GM18507 (cell line): ENCODE data around the gene PLEKHG2.
"Not testable (repeated sequence)": the region's sequence is repeated elsewhere in the genome, so short reads cannot be mapped to it uniquely, and the experiment has no call there.

Experiments used
- DNase-seq: peaks from one replicate; pipeline ENCODE4 v3.0.0; 2011; ENCODE audit warnings: low read depth; ENCODE audit not compliant: insufficient read length; ENCODE audit errors: extremely low spot score
- FAIRE-seq: peaks from 2 replicates; lab custom pipeline; 2011; peaks lifted over from hg19 to GRCh38; lab: Jason Lieb, UNC

The PLEKHG2 gene

DNA sequence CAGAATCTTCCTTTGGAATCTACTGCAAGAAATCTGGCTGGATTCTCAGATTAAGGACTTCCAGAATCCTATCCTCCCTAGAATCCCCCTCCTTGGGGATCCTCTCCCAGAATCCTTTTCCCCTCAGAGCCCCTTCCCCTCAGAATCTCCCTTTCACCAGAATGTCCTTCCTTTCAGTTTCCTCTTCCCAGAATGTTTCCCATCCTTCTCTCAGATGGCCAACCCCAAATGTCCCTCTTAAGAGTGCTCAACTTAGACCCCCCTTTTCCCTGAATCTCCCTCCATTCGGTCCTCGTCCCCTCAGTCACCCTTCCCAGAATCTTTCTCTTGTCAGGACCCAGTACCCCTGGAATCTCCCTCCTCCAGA is 23.9 kb downstream of the PLEKHG2 start:
- FAIRE-seq, result no peak
- DNase-seq, result no peak

DNA sequence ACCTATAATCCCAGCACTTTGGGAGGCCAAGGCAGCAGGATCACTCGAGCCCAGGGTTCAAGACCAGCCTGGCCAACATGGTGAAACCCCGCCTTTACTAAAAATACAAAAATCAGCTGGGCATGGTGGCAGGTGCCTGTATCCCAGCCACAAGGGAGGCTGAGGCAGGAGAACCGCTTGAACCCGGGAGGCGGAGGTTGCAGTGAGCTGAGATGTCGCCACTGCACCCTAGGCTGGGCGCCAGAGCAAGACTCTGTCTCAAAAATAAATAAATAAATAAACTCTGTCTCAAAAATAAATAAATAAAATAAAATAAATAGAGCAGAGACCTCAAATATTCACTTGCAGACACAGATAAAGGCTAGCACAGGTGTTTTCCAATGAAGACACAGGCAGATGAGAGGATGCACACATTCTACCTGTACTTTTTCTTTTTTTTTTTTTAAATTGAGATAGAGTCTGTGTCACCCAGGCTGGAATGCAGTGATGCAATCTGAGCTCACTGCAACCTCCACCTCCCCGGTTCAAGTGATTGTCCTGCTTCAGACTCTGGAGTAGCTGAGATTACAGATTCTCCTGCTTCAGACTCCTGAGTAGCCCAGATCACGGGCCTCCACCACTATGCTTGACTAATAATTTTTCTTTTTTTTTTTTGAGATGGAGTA is 25.9 kb downstream of the PLEKHG2 start:
- no peak for DNase-seq
- no peak for FAIRE-seq

DNA sequence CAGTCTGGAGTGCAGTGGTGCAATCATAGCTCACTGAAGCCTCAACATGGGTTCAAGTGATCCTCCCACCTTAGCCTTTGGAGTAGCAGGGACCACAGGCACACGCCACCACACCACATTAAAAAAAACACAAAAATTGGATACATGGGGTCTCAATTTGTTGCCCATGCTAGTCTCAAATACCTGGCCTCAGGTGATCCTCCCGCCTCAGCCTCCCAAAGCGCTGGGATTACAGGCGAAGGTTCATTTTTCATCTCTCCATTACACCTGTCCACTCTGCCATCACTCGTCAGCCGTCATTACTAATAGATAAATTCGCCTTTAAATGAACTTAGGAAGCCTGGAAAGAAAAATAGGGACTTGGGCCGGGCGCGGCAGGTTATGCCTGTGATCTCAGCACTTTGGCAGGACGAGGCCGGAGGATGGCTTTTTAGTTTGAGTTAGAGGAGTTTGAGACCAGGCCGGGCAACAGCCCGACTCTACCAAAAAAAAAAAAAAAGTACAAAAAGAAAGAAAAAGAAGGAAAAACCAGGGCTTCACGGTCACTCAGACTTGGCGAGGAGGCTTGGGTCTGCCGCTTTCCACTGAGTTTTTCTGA is 32.2 kb downstream of the PLEKHG2 start:
- DNase-seq (no peak), FAIRE-seq (no peak)

DNA sequence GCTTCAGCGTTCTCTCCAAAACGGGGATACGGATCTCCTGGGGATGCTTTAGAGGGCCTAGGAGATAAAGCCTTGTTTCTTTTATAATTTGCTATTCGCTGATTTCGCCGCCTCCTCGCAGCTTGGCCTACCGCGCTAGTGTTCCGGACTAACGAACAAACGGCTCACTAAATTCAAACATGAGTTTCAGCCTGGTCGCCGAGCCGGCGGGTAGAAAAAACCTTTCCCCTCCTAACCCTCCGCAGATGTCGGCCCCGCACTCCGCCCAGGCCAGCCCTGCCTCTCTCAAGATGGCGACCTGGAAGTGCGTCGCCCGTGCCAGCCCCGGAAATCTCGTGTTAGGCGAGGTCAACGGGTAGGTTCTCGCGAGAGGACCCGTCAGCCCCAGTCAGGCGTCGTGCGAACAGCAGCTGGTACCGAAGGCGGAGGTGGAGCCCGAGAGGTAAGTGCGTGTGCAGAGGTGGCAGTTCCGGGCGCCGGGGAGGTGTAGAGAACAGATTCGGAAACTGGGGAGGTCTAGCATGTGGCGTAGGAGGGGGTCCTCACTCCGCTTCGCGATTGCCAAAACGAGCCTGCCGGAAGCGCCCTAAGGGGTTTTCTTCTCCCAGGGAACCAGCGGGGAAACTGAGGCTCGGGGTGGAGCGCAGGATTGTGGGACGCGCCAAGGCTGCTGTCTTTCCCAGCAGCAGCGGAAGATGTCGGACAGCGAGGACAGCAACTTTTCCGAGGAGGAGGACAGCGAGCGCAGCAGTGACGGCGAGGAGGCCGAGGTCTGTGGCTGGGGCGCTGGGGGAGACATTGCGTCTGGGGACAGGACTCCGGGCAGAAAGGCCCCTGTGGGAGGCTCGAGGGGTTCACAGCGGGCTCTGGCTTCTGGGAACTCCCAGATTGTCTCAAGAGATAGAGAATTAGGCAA is 33.0 kb downstream of the PLEKHG2 start, which contains the start of gene SUPT5H:
Gene SUPT5H, plus strand, starts transcription at position 387 of the 916 bp plus-strand sequence. Its CDS starts 309 bp downstream, at position 696.
- DNase-seq (peak; percentile 98), FAIRE-seq (peak; percentile 96)

DNA sequence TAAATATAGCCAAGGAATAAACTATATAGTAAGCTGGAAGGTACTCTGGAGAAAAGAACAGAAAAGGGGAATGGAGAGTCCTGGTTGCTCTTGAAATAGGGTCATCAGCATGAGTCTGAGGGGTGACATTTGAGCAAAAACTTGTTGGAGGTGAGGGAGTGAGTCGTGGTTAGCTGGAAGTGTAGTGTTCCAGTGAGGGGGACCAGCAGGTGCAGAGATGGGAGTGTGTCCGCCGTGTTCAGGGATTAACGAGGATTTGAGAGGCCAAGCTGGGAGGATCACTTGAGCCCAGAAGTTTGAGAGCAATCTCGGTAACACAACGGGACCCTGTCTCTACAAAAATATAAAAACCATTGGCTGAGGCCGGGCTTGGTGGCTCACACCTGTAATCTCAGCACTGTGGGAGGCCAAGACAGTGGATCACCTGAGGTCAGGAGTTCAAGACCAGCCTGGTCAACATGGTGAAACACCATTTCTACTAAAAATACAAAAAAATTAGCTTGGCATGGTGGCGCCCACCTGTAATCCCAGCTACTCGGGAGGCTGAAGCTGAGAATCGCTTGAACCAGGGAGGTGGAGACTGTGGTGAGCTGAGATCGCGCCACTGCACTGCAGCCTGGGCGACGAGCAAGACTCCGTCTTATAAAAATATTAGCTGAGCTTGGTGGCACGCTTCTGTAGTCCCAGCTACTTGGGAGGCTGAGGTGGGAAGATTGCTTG is 34.1 kb downstream of the PLEKHG2 start:
- DNase-seq, result no peak
- FAIRE-seq, result no peak

DNA sequence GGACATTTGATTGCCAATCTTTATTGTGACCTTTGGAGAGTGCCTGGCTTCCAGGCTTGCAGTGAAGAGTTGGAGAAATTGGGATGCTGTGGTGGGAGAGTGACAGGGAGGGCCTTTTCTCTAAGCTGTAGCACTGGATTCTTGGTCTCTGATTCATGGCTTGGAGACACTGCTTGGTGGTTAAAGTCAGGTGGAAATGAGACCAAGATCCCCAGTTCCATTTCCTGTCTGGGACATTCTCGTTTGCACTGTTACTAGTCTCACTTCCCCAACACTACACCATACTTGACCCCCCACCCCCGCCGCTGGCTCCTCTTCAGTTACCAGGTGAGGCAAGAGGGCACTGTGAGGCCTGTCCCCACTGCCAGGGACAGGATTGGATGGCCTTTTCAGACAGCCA is 35.8 kb downstream of the PLEKHG2 start:
- DNase-seq (peak; percentile 22), FAIRE-seq (peak; percentile 83)

DNA sequence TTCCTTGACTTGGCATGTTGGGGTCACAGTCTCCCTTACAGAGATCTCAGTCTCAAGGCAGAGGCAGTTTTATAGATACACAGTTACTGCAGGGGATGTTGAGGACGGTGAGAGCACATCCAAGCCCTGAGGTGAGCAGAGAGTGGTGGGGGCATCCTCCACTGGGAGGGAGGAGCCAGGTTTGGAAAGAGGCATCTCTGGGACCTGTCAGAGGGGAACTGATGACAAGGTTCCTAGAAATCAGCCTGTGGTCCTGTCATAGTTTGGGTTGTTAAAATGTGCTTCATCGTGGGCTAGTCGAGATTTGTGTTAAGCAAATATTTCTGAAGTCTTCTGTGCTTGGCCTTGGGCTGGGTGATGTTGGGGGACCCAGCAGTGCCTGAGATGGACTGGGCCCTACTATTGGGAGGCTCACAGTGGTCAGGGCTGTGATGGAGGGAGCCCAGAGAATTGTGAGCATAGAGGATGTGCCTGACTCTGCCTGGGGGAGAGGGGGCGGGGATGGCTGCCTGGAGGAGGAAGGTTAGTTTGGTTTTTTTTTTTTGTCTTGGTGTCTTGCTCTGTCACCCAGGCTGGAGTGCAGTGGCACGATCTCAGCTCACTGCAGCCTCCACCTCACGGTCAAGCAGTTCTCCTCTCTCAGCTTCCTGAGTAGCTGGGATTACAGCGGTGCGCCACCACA is 36.8 kb downstream of the PLEKHG2 start:
- no peak for DNase-seq
- no peak for FAIRE-seq

DNA sequence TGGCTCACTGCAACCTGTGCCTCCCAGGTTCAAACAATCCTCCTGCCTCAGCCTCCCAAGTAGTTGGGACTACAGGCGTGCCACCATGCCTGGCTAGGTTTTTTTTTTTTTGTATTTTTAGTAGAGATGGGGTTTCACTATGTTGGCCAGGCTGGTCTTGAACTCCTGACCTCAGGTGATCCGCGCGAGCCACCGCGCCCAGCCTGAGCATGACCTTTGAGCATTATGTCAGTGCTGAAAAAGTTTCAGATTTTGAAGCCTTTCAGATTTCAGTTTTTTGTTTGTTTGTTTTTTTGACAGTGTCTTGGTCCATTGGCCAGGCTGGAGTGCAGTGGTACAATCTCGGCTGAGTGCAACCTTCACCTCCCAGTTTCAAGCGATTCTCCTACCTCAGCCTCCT is 38.8 kb downstream of the PLEKHG2 start:
- not testable (repeated sequence) for FAIRE-seq, DNase-seq

DNA sequence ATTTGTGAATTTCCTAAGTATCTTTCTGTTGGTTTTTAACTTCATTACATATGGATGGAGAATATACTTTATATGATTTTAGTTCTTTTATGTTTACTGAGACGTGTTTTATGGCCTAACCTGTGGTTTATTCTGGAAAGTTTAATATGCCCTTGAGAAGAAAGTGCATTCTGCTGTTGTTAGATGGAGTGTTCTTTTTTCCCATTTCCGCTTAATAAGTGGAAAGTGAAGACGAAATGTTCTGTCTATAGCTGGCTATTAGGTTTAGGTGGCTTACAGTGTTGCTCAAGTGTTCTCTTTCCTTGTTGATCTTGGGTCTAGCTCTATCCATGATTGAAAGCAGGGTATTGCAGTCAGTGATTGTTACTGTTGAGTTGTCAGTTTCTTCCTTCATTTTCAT is 50.9 kb downstream of the PLEKHG2 start:
- FAIRE-seq (no peak), DNase-seq (no peak)

DNA sequence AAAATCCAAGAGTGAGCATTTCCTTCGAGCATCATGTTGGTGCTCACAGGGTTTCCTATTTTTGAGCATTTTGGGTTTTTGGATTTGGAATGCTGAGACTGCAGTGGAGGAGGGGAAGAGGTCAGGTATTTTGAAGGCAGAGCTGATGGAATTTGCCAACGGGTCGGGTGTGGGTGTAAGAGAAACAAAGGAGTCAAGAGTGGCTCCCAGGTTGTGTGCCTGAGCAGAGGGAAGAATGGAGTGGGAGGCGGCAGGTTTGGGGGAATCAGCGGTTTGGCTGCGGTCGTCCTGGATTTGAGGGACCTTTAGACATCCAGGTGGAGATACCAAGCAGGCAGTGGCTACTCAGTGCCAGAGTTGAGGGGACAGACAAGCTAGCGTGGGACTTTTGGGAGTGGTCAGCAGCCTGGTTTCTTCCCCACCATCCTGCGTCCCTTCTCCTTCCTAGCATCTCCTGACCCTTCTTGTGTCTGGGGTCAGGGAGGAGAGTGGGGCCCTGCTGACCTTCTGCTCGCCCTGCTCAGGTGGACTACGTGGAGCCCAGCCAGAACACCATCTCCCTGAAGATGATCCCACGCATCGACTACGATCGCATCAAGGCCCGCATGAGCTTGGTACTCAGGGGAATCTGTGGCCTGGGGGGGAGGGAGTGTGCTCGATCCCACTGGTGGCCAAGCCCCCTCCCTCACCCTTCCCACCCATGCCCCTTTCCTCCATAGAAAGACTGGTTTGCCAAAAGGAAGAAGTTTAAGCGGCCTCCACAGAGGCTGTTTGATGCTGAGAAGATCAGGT is 53.7 kb downstream of the PLEKHG2 start:
- FAIRE-seq (no peak), DNase-seq (no peak)

DNA sequence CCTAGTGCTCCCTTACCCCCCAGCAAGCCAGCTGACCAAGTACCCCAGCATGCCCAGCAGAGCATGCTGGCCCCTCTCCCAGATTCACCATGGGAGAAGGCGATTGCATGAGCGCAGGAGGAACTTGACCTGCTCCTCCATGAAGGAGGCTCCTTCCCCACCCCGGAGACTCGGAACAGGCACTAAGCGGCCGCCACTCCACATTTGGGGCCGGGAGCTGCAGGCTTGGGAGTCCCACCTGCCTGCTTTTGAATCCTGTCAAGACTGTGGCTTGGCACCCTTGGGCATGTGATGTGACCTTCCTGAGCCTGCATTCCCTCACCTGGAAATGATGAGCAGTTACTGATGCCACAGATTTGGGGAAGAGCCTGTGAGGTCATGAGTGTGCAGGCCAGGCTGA is 55.5 kb downstream of the PLEKHG2 start:
- no peak for FAIRE-seq
- no peak for DNase-seq

DNA sequence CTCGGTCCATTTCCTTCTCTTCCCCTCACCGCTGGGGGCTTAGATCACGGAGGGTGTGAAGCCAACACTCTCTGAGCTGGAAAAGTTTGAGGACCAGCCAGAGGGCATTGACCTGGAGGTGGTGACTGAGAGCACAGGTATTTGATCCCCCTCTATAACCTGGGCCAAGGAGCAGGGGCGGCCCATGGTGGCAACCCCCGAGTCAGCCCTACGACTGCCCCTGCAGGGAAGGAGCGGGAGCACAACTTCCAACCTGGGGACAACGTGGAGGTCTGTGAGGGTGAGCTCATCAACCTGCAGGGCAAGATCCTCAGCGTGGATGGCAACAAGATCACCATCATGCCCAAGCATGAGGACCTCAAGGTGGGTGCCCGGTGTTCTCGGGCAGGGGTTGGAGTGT is 56.6 kb downstream of the PLEKHG2 start:
- no peak for FAIRE-seq
- no peak for DNase-seq

DNA sequence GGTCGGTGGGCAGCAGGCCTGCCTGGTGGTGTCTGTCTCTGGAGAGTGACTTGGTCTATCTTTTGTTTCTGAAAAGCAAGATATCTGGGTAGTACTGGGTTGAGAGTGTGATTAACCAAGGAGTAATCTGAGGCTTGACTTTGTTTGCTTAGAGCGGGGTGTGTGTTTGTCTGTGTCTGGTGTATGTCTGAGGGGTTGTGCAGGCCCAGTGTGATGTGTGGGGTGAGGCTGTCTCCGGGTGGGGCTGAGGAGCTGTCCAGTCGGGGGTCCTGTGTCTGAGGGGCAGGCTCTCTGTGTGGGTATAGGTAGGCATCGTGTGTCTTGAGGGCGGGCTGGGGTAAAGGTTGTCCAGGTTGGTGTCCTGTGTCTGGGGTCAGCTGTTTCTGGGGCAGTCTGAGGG is 57.1 kb downstream of the PLEKHG2 start:
- FAIRE-seq (no peak), DNase-seq (no peak)

DNA sequence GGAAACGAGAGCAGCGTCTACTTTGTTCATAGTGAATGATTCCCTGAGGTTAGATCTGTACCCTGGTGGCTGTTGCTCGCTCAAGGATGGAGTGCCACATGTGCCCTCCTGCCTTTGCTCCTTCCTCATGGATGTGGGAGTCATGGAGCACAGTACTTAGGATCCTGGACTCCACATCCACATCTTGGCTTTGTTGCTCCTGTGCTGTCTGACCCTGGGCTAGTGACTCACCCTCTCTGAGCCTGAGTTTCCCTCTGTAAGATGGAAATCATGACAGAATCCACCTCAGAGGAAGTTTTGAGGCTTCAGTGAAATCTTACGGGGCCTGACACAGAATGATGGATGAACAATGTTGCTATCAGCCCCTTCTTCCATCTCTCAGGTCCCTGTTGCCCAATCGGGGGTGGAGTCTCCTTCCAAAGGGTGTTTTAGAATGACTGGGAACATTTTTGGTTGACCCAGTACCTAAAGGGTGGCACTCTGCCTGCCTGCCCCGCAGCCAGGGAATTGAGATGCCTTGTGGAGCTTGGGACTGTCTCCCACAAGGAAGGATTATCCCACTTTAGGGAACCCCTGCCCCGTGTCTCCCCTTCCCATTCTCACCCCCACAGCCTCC is 58.4 kb downstream of the PLEKHG2 start:
- FAIRE-seq (no peak), DNase-seq (no peak)

DNA sequence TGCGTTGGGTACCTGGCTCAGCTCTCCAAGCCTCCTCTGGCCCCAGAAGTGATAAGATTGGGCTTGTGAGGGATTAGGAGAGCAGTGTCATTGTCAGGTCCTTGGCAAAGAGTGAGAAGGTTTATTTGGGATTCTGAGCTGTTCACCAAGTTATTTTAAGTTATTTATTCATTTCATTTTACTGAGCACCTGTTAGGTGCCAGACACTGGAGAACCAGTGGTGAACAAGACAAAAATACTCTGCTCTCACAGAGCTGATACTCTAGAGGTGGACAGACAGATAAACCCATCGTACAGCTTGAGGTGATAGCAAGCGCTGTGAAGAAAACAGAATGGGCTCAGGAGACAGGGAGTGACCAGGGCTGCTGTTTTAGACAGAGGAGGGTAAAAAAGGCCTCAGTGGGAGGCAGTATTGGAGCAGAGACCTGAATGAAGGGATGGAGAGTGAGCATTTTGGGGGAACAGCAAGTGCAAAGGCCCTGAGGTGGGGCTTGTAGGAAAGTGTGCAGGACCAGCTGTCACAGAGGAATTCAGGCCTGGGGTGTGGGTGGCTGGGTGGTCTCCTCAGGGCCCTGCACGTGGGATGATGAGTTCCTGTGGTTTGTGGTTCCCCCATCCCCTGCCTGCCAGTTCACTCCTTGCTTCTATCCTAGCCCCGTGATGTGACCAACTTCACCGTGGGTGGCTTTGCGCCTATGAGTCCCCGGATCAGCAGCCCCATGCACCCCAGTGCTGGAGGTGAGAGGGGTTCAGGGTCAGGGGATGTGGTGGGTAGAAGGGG is 59.5 kb downstream of the PLEKHG2 start:
- no peak for FAIRE-seq
- DNase-seq, result no peak

DNA sequence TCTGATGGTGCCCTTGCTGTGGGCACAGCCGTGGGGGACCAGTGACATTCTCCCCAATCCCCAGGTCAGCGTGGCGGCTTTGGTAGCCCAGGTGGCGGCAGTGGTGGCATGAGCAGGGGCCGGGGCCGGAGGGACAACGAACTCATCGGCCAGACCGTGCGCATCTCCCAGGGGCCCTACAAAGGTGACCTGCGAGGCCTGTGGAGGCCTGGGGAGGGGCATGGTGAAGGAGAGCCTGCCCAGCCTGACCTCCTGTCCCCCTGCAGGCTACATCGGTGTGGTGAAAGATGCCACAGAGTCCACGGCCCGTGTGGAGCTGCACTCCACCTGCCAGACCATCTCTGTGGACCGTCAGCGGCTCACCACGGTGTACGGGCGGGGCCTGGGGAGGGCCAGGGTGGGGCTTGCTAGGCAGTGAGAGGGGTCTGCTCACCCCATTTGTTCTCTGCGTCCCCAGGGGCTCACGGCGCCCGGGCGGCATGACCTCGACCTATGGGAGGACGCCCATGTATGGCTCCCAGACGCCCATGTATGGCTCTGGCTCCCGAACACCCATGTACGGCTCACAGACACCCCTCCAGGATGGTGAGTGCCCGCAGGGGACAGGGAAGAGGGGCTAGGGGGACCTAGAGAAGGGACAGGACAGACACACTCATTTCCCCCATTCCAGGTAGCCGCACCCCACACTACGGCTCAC is 60.4 kb downstream of the PLEKHG2 start:
- FAIRE-seq (no peak), DNase-seq (no peak)

DNA sequence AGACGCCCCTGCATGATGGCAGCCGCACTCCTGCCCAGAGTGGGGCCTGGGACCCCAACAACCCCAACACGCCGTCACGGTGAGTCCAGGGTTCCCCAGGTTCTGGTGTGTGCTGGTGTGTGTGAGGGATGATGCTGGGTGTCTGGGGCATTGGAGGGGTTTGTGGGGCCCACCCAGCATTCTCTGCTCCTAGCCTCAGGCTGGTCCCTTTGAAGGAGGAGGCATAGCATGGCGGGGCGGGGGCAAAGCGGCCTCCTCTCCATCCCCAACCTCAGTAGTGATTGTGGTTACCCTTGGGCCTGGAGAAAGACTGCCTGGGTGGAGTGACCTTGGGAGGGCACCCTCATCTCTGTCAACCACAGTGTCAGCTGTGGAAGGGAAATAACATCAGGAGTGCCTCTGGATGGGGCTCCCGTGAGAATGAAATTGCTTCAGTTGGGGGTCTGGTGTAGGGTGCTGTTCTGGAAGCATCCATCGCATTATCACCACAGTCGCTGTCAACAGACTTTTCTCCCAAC is 61.0 kb downstream of the PLEKHG2 start:
- FAIRE-seq, result no peak
- no peak for DNase-seq
